ENCODE results near the gene CLEC11A.

DNA sequence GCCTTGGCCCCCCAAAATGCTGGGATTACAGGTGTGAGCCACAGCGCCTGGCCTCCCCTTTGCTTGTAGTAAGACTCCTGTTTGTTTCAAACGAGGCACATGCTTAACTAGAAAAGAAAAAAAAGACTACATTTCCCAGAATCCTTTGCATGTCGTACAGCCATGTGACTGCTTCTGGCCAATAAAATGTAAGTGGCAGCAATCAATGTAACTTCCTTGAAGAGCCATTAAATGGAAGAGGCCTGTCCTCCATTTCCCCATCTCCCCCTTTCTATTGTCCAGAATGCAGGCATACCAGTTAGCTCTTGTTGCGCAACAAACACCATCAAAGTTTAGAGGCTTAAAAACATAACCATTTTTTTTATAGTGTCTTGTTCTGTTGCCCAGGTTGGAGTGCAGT lies 36.7 kb downstream of the CLEC11A start:
- TF ChIP-seq, protein P1, sequence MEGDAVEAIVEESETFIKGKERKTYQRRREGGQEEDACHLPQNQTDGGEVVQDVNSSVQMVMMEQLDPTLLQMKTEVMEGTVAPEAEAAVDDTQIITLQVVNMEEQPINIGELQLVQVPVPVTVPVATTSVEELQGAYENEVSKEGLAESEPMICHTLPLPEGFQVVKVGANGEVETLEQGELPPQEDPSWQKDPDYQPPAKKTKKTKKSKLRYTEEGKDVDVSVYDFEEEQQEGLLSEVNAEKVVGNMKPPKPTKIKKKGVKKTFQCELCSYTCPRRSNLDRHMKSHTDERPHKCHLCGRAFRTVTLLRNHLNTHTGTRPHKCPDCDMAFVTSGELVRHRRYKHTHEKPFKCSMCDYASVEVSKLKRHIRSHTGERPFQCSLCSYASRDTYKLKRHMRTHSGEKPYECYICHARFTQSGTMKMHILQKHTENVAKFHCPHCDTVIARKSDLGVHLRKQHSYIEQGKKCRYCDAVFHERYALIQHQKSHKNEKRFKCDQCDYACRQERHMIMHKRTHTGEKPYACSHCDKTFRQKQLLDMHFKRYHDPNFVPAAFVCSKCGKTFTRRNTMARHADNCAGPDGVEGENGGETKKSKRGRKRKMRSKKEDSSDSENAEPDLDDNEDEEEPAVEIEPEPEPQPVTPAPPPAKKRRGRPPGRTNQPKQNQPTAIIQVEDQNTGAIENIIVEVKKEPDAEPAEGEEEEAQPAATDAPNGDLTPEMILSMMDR (conservative IDR thresholded peaks at IDR 0.05; ENCODE audit: low read length) = no peak
- no peak for TF ChIP-seq EZH2phosphoT487 (IDR thresholded peaks at IDR 0.05; ENCODE audit: borderline replicate concordance)
